Endothelial cell (in vitro differentiated cells): ENCODE measurements around the gene KIF13A. TPM values are rescaled to one million over a fixed set of nuclear protein-coding genes. Genes with fewer than 3 reads are reported as not detected.

Experiments
- DNase-seq: peaks from one replicate; pipeline ENCODE4 v3.0.0; 2021; ENCODE audit warnings: low spot score
- H3K27ac Mint-ChIP-seq: one replicate; pipeline ENCODE4 v1.8.0; 2021; ENCODE audit warnings: mixed read lengths, inconsistent platforms; ENCODE audit not compliant: unreplicated experiment
- H3K27me3 Mint-ChIP-seq: one replicate; pipeline ENCODE4 v1.8.0; 2021; ENCODE audit warnings: mild to moderate bottlenecking, moderate library complexity, mixed read lengths, inconsistent platforms; ENCODE audit not compliant: unreplicated experiment
- H3K36me3 Mint-ChIP-seq: one replicate; pipeline ENCODE4 v1.8.0; 2021; ENCODE audit warnings: mild to moderate bottlenecking, low read depth, mixed read lengths, inconsistent platforms; ENCODE audit not compliant: unreplicated experiment
- H3K4me1 Mint-ChIP-seq: one replicate; pipeline ENCODE4 v1.8.0; 2021; ENCODE audit warnings: mild to moderate bottlenecking, mixed read lengths, inconsistent platforms; ENCODE audit not compliant: unreplicated experiment
- H3K4me3 Mint-ChIP-seq: one replicate; pipeline ENCODE4 v1.8.0; 2021; ENCODE audit warnings: mild to moderate bottlenecking, mixed read lengths, inconsistent platforms; ENCODE audit not compliant: unreplicated experiment
- H3K9me3 Mint-ChIP-seq: one replicate; pipeline ENCODE4 v1.8.0; 2021; ENCODE audit warnings: mixed read lengths, inconsistent platforms; ENCODE audit not compliant: unreplicated experiment
- long read RNA-seq: library from polyadenylated mRNA; unstranded; transcript quantifications from one replicate; pipeline ENCODE4 v2.0.0, GENCODE V29; 2020; ENCODE audit not compliant: unreplicated experiment
- total RNA-seq: library from RNA; stranded (reverse); fragmentation: NEBNext Ultra II Directional; extraction: Animal tissue kit (Norgen Biotek cat#: 25700); gene quantifications from one replicate; pipeline ENCODE4 v1.2.1, GENCODE V29; 2021; ENCODE audit not compliant: unreplicated experiment
- TF ChIP-seq, protein P1 (sequence below): fragments of 200-600 bp; sonication (generic); IDR thresholded peaks from one replicate; pipeline ENCODE4 v1.5.0; 2021; ENCODE audit warnings: antibody characterized with exemption; ENCODE audit not compliant: unreplicated experiment

KIF13A gene
- total RNA-seq, result 139 TPM
- long read RNA-seq, partial matches to known transcripts, result 1 of 9 reads
- long read RNA-seq, other reads (novel, unspliced or antisense), result 5 of 9 reads

DNA sequence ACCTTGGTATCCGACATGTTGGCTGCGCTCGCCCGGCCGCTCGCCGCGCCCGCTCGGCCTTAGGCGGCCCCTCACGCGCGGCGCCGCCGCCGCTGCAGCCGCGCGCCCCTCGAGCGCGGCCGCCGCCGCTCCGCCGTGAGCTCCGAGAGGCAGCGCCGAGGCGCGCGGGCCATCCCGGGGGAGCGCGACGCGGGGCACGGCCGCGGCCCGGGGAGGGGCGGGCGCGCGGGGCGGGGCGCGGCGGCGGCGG, at the start of gene KIF13A:
KIF13A (minus strand) TSS at position 189 of the 250 bp plus-strand sequence; CDS start at position 17, 172 bp downstream.
- H3K27me3 Mint-ChIP-seq, result peaks cover 17% of the 10 kb centered on the region
- peaks cover 30% of the 10 kb centered on the region for H3K36me3 Mint-ChIP-seq
- no peak for DNase-seq

DNA sequence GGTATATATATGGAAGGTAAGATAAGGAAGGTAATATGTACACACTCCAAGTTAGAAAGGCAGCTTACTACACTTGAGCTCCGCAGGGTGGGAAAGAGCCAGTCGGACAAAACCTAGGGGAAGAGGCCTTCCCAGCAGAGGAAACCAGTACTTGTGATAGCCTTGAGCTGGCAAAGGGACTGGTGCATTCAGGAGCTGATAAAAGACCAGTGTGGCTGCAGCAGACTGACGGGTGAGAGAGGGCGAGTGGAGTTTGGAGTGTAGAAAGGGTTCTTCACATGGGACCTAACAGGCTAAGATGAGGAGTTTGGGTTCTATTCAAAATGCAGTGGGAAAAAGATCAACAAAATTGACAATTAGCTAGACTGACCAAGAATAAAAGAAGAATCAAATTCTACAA, 49.3 kb upstream of the KIF13A start:
- TF ChIP-seq, protein P1, sequence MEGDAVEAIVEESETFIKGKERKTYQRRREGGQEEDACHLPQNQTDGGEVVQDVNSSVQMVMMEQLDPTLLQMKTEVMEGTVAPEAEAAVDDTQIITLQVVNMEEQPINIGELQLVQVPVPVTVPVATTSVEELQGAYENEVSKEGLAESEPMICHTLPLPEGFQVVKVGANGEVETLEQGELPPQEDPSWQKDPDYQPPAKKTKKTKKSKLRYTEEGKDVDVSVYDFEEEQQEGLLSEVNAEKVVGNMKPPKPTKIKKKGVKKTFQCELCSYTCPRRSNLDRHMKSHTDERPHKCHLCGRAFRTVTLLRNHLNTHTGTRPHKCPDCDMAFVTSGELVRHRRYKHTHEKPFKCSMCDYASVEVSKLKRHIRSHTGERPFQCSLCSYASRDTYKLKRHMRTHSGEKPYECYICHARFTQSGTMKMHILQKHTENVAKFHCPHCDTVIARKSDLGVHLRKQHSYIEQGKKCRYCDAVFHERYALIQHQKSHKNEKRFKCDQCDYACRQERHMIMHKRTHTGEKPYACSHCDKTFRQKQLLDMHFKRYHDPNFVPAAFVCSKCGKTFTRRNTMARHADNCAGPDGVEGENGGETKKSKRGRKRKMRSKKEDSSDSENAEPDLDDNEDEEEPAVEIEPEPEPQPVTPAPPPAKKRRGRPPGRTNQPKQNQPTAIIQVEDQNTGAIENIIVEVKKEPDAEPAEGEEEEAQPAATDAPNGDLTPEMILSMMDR, result no peak
- H3K4me1 Mint-ChIP-seq, result peaks cover 2% of the 10 kb centered on the region
- H3K4me3 Mint-ChIP-seq, result no peak overlapping the region
- DNase-seq, result no peak
- H3K36me3 Mint-ChIP-seq, result peaks cover 4% of the 10 kb centered on the region
- H3K27ac Mint-ChIP-seq, result no peak overlapping the region
- H3K9me3 Mint-ChIP-seq, result no peaks in the 10 kb centered on the region
- no peaks in the 10 kb centered on the region for H3K27me3 Mint-ChIP-seq

More for the DNA sequence above, at the start of gene KIF13A:
- Mint-ChIP-seq H3K27ac (peak within 1 kb of the TSS; percentile 94), H3K4me3 (peak within 1 kb of the TSS; percentile 99), H3K9me3 (no peaks in the 10 kb centered on the region), H3K4me1 (peaks cover 42% of the 10 kb centered on the region)
- TF ChIP-seq, protein P1, result no peak

DNA sequence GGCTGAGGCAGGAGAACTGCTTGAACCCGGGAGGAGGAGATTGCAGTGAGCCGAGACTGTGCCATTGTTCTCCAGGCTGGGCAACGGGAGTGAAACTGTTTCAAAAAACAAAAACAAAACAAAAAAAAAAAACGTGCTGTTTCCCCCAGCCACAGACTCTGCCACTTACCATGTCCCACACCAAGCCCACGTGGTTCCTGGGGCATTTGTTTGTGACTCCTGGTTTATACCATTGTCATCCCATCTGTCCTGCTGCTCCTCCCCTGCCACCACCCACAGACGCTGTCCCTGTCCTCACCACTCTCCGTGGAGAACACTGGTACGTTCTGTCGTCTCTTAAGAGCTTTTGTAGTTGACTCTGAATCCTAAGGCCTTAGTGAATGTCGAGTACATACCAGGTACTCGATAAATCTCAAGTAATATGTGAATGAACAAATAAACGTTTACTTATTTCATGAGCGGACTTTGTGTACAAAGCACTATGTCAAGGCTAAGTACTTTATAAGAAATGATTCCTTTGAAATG, 48.0 kb upstream of the KIF13A start:
- no peak for DNase-seq
- TF ChIP-seq, protein P1, result no peak
- Mint-ChIP-seq H3K36me3 (peaks cover 4% of the 10 kb centered on the region), H3K4me1 (peaks cover 2% of the 10 kb centered on the region), H3K27me3 (no peaks in the 10 kb centered on the region), H3K4me3 (no peak overlapping the region), H3K9me3 (no peaks in the 10 kb centered on the region), H3K27ac (no peak overlapping the region)

DNA sequence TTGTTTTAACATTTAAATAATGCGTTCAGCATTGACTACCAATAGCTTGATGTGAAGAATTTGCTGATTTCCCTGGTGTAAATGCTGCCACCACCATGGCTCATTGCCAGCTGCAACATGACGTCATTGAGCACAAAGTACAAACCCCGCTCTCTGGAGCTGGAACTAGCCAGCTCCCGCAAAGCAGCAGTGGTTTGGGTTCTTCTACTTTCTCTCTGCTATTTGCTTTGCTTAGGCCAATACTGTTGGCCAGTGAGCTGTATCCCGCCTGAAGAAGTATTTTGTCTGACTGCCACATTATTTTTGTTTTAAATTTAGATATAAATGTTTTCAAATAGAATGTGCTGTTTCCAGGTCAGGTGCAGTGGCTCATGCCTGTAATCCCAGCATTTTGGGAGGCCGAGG, 47.4 kb upstream of the KIF13A start:
- Mint-ChIP-seq H3K4me3 (no peak overlapping the region), H3K27ac (no peak overlapping the region), H3K4me1 (peaks cover 2% of the 10 kb centered on the region), H3K9me3 (no peaks in the 10 kb centered on the region), H3K27me3 (no peaks in the 10 kb centered on the region), H3K36me3 (no peaks in the 10 kb centered on the region)
- no peak for DNase-seq
- TF ChIP-seq, protein P1, result no peak

DNA sequence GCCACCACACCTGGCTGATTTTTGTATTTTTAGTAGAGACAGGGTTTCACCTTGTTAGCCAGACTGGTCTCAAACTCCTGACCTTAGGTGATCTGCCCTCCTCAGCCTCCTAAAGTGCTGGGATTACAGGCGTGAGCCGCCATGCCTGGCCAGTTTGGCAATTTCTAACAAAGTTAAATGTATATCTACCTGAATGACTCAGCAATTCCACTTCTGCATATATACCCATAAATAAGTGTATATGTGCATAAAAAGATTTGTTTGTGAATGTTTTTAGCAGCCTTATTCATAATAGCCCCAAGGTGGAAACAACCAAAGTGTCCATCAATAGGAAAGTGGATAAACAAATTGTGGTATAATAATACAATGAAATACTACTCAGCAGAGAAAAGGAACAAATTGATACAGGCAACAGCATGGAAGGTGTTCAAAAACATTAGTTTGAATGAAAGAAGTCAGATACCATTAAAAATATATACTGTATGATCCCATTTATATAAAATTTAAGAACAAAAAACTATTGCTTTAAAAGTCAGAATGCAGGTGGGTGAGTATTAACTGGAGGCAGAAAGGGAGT, 44.3 kb upstream of the KIF13A start:
- peaks cover 2% of the 10 kb centered on the region for H3K27me3 Mint-ChIP-seq
- no peaks in the 10 kb centered on the region for H3K36me3 Mint-ChIP-seq
- H3K27ac Mint-ChIP-seq, result no peak overlapping the region
- no peak overlapping the region for H3K4me3 Mint-ChIP-seq
- DNase-seq, result no peak
- H3K4me1 Mint-ChIP-seq, result peaks cover 2% of the 10 kb centered on the region
- no peaks in the 10 kb centered on the region for H3K9me3 Mint-ChIP-seq
- TF ChIP-seq, protein P1, result no peak
